Measurements from ENCODE around the gene CAMTA1. TPM values are rescaled to one million over a fixed set of nuclear protein-coding genes. Genes with fewer than 3 reads are reported as not detected.

The CAMTA1 gene
- total RNA-seq, 1 experiment from 2014 or later, result 69.5 TPM

GRCh38 chr1:7442918-7443317, 657.7 kb downstream of the CAMTA1 start:
- ChIA-PET RAD21 (ENCODE audit: low non-redundant PET in 1 of 2, low total read pairs in 2 of 2, uncharacterized antibody in 2 of 2, unreplicated experiment in 2 of 2) (no interaction called here), CTCF (no interaction called here), POLR2A (no interaction called here)
- BruUV-seq (replicated peaks), result no TSS peak
- Histone ChIP-seq H3K4me1 (ENCODE audit: control insufficient read depth in 1 of 2, insufficient read depth in 2 of 2, low read length in 2 of 2) (no peaks in the 10 kb centered on the region), H3K36me3 (ENCODE audit: control insufficient read depth in 1 of 2, insufficient read depth in 2 of 2, low read length in 2 of 2) (no peaks in the 10 kb centered on the region), H3K27me3 (ENCODE audit: insufficient read depth, low read length) (no peaks in the 10 kb centered on the region), H2AFZ (ENCODE audit: low read depth, low read length, poor library complexity, severe bottlenecking) (no peak overlapping the region), H3K79me2 (ENCODE audit: insufficient read depth, low read length) (no peaks in the 10 kb centered on the region), H3K9ac (ENCODE audit: low read length) (no peak overlapping the region), H3K4me2 (ENCODE audit: low read length) (no peak overlapping the region), H4K20me1 (ENCODE audit: insufficient read depth) (no peaks in the 10 kb centered on the region), H3K4me3 (replicated peaks in 1 of 2; ENCODE audit: low read depth in 1 of 2, low read length in 2 of 2) (no peak overlapping the region), H3K9me2 (ENCODE audit: insufficient read depth) (no peaks in the 10 kb centered on the region), H3K9me3 (ENCODE audit: control insufficient read depth in 1 of 2, insufficient read depth in 1 of 2, low read depth in 1 of 2, low read length in 2 of 2) (no peaks in the 10 kb centered on the region), H3K27ac (ENCODE audit: low read depth, low read length) (no peak overlapping the region)
- TF ChIP-seq FOSL1 (IDR thresholded peaks at IDR 0.05; ENCODE audit: low read depth) (no peak), JUND (IDR thresholded peaks at IDR 0.05) (no peak), SRF (IDR thresholded peaks at IDR 0.05; ENCODE audit: low read depth) (no peak), ELF1 (IDR thresholded peaks at IDR 0.05; ENCODE audit: borderline replicate concordance, low read depth) (no peak), TCF7L2 (IDR thresholded peaks at IDR 0.05; ENCODE audit: borderline replicate concordance, extremely low read depth, insufficient read depth, insufficient read length) (no peak), CEBPB (IDR thresholded peaks at IDR 0.05; ENCODE audit: low read depth) (no peak), ZFX (IDR thresholded peaks at IDR 0.05) (no peak), SIN3A (IDR thresholded peaks at IDR 0.05; ENCODE audit: low read depth) (no peak), SP1 (IDR thresholded peaks at IDR 0.05; ENCODE audit: low read depth) (no peak), MAX (IDR thresholded peaks at IDR 0.05) (no peak), CTCF (IDR thresholded peaks at IDR 0.05 in 2 of 3, conservative IDR thresholded peaks at IDR 0.05 in 1 of 3; ENCODE audit: borderline replicate concordance in 1 of 3, insufficient read depth in 1 of 3, low read depth in 2 of 3, low read length in 2 of 3) (no peak), RAD21 (IDR thresholded peaks at IDR 0.05; ENCODE audit: low read depth) (no peak), EZH2 (IDR thresholded peaks at IDR 0.05) (no peak), POLR2AphosphoS5 (IDR thresholded peaks at IDR 0.05; ENCODE audit: low read depth, low read length) (no peak), ATF3 (IDR thresholded peaks at IDR 0.05) (no peak), EZH2phosphoT487 (IDR thresholded peaks at IDR 0.05; ENCODE audit: borderline replicate concordance) (no peak), REST (IDR thresholded peaks at IDR 0.05; ENCODE audit: low read depth) (no peak)
- no peak for ATAC-seq
- DNase-seq (ENCODE audit: low read depth, low spot score), result no peak
- intact Hi-C loops (cut with micrococcal nuclease), result no loop called here

Data from HCT116 (cell line).